GM21367 (cell line): ENCODE data around the gene LRRC4B.
"Not testable (repeated sequence)": the region's sequence is repeated elsewhere in the genome, so short reads cannot be mapped to it uniquely, and the experiment has no call there.

Experiments
- ATAC-seq: cut with Tn5 transposase; IDR thresholded peaks from one replicate; pipeline ENCODE4 v1.9.1; 2021; ENCODE audit not compliant: unreplicated experiment

LRRC4B gene

DNA sequence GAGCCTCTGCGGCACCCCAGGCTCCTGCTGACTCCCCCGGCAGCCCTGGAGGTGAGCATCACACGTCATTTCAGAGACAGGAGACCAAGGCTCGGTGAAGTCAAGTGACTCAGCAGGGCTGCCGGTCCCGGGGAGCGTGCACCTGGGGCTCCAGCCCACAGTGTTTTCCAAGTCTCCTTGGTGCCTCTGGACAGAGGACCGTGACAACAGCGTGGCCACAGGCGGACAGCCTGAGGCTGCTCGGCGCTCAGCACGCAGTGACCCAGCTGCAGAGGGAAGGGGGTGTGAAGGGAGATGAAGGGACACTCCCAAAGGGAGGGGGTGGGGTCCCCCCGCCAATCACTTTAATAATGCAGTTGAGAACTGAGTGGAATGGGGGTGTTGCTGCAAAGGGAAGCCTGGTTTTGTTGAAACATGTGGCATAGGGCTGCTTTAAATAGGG lies 37.0 kb downstream of the LRRC4B start:
- ATAC-seq = no peak

DNA sequence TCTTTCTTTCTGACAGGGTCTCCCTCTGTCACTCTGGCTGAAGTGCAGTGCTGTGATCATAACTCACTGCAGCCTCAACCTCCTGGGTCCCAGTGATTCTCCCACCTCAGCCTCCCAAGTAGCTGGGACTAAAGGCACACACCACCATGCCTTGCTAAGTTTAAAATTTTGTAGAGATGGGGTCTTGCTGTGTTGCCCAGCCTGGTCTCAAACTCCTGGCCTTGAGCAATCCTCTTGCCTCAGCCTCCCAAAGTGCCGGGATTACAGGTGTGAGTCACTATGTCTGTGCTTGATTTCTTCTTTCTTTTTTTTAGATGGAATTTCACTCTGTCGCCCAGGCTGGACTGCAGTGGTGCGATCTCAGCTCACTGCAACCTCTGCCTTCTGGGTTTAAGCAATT lies 40.2 kb downstream of the LRRC4B start:
- ATAC-seq = not testable (repeated sequence)

DNA sequence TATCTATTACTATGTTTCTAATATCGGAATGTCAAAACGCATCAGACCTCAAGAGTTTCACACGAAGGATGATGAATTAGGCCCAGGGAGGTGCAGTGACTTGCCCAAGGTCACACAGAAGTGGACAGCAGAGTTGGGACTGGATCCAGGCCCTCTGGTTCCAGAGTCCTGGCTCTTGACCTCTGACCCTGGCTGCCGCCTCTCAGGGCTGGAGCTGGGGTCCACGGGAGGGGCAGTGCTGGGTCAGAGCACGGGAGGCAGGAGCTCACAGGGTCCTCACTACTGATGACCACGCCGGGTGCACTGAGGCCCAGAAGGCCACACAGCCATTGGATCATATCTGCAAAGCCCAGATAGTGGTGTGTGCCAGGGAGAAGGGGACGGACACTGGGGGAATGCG lies 45.4 kb downstream of the LRRC4B start:
- ATAC-seq = no peak

DNA sequence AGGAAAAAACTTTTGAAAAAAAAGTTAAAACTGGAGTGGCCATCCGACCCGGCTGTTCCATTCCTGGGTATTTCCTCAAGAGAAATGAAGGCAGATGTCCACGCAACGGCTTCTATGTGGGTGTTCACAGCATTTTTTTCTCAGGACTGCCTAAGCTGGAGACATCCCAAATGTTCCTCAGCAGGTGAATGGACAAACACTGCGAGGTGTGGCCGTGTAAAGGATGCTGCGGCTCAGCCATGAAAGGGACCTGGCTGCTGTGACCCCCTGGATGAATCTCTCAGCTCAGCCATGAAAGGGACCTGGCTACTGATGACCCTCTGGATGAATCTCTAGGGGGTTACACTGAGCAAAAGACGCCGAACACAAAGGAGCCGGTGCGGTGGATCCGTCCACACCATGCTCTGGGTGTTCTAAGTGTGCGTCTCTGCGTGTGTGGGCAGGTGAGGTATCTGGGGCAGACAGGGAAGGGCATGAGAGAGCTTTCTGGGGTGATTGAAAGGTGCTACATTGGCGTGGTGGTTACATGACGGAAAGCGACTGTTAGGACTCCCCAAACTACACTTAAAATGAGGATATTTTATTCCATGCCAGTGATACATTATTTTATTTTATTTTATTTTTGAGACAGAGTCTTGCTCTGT lies 47.3 kb downstream of the LRRC4B start:
- ATAC-seq = no peak

DNA sequence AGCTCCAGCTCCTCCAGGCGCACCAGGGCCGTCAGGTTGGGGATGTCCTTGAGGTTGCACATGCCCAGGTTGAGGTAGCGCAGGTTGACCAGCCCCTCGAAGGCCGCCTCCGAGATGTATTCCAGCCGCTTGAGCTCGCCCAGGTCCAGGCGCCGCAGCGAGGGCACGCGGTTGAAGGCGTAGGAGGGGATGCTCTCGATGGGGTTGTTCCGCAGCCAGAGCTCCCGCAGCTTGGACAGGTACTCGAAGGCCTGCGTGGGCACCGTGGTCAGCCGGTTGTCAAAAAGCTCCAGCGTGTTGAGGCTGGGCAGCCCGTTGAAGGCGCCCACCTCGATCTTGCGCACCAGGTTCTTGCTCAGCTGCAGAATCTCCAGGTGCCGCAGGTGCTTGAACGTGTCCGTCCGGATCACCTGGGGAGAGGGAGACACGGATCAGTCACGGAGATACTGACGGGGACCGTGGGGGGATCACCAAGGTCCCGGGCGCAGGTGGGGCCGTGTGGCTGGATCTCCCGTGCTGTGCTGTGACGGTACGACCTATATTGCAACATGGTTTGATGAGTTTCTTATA lies 49.1 kb downstream of the LRRC4B start:
- ATAC-seq = no peak

DNA sequence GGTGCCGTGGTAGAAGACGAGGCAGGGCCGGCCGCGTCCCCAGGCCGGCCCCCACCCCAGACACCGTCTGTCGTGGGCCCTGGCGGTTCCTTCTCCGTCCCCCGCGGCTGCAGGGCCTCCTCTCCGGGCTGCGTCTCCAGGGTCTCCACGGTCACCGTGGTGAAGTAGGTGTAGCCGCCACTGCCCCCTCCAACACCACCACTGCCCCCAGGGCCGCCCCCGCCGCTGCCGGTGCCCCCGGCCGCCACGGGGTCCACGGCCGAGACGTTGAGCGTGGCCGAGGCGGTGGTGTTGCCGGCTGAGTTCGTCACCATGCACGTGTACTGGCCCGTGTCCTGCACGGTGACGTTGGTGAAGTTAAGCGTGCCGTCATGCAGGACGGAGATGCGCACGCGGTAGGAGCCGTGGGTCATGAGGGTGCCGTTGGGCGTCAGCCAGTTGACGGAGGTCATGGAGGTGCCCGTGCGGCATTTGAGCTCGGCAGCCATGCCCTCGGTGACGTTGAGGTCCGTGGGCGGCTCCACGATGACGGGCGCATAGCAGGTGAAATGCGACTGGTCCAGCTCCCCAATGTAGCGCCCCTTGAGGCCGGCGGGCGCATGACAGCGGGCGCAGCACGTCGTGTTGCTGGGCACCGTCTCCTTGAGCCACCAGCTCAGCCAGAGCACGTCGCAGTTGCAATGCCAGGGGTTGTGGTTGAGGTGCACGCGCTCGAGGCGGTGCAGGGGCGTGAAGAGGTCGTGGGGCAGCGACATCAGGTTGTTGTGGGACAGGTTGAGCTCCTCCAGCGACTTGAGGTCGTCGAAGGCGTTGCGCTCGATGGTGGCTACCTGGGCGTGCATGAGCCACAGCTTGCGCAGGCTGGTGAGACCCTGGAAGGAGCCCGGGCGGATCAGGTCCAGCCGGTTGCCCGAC lies 49.9 kb downstream of the LRRC4B start:
- ATAC-seq = no peak

DNA sequence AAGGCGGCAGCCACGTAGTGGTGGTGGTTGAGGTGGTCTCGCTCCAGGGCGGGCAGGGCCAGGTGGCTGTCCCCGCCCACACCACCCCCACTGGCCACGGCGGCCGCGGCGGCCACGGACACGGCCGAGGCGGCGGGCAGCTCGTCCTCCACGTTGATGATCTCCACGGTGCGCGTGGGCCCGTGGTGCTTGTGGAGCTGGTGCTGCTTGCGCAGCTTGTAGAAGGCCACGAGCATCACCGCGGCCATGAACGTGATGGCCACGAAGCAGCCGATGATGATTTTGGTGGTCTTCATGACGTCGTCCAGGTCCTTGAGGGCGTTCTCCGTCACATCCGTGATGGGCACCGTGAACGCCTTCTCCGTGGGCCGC lies 50.5 kb downstream of the LRRC4B start:
- no peak for ATAC-seq

DNA sequence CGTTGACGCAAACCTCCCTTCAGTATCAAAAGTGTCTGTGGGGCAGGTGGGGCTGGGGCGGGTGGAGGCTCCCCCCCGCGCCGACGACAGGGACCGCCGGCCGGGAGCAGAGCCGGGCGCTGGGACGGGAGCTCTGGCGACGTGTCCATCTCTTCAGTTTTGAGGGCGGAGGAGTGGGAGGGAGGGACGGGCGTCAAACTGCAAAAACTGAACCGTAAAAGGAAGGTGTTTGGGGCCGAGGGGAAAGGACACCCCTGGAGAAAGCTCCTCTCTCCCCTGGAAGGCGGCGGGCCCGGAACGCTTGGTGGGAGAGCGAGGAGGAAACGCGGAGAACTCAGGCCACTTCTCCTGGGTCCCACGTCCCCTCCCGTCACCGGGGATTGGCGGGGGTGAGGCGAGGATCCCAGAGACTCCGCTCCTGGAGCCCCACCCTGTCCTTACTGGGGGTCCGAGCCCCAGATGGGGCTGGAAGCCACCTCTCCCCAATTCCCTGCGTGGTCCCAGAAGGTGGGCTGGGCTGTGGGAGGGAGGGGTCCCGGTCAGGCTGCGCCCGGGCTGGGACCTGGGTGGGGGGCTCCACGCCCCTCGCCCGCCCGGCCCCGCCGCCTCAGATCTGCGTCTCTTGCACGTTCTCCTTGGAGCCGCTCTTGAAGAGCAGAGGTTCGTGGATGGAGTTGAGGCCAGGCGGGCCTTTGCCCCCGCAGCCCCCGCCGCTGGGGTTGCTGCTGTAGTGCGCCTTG lies 51.1 kb downstream of the LRRC4B start:
- ATAC-seq = no peak

DNA sequence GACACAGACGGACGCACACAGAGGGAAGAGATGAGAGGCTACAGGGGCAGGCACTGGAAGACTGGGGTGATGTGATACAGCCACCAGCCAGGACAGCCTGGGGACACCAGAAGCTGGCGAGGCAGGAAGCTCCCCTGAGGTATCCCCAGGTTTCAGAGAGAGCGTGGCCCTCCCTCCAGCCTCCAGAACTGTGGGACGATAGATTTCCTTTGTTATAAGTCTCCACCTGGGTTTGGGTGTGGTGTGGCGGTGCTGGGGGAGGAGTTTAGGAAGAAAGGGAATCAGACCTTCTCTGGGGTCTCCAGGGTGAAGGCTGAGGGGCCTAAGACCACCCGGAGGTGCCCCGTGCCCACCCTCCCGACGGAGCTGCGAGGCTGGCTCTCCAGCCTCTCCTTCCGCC lies 51.8 kb downstream of the LRRC4B start:
- ATAC-seq = no peak

DNA sequence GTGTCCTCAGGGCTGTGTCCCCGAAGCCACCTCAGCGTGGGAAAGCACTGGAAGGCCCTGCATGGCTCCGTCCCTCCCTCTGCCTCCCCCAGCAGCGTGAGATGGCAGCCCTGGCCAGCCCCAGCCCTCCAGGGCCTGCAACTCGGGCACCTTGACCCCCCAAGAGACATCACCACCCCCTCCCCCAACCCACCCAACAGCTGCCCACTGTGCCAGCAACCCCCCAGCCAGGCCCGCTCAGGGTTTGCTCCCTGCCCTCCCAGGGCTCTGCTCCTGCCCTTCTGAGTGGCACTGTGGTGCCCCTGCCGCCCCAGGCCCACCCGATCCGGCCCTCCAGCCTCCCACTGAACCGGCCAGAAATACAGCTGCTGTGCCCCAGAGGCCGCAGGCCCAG lies 53.1 kb downstream of the LRRC4B start:
- no peak for ATAC-seq

DNA sequence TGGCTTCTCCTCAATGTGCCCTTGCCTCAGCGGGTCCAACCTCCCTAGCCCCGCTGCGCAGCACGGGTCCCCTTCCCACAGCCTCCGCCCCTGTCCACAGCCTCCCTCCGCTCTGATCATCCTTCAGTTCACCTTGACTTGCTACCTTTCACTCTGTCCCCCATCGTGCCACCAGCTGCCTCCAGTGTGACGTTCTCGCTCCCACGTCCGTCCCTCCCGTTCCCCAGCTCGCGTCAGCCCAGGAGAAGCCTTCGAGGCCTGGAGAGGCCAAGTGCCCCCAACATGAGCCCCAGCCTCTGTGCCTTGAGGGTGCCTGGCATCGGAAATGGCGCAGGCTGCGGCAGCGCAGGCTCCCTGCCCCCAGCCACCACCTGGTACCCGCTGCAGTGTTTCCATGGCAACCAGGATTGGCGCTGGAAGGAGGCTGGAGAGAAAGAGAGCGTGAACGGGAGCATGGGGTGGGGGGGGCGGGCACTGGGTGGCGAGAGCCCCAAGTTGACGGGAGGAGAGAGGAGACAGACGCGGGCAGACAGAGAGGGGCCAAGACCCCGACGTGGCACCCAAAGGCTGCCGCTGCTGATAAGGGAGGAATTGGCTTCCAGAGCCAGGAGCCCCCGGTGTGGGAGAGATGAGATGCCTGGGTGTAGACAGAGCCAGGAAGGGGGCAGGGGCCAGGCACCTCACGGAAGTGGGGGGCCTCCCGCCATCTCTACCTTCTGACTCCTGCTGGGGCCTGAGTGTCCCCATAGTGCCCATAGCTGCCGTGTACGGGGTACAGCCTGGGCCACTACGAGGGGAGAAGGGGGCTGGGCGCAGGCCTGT lies 53.7 kb downstream of the LRRC4B start:
- ATAC-seq = no peak

DNA sequence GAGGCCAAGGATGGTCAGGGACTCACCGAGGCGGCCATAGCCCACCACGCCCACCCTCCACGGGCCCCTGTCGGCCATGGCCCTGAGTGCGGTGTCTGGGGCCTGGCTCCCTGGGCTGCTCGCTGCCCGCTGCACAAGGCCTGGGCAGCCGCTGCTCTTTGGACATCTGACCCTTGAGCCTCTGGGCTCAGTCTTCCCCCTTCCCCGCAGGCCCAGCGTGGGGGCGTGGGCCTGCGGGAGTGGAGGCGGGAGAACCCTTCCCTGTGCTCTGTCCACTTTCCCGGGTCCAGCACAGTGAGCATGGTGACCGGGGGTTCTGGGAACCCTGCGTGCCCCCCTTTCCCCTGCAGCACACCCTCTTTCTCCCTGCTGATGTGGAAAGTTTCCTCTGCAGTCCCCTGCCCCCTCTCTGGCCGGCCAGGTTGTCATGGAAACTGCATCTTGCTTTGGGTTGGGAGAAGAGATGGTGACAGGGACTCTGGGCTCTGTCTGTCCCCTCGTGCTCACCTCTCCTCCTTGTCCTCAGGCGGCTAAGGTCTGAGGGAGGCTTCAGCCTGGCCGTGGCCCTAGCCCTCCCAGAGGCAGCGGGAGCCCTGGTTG lies 54.4 kb downstream of the LRRC4B start, which contains the start of gene ASPDH:
Gene ASPDH, minus strand, starts transcription at position 168 of the 600 bp plus-strand sequence. Its CDS starts 90 bp downstream, at position 78.
- ATAC-seq = no peak

DNA sequence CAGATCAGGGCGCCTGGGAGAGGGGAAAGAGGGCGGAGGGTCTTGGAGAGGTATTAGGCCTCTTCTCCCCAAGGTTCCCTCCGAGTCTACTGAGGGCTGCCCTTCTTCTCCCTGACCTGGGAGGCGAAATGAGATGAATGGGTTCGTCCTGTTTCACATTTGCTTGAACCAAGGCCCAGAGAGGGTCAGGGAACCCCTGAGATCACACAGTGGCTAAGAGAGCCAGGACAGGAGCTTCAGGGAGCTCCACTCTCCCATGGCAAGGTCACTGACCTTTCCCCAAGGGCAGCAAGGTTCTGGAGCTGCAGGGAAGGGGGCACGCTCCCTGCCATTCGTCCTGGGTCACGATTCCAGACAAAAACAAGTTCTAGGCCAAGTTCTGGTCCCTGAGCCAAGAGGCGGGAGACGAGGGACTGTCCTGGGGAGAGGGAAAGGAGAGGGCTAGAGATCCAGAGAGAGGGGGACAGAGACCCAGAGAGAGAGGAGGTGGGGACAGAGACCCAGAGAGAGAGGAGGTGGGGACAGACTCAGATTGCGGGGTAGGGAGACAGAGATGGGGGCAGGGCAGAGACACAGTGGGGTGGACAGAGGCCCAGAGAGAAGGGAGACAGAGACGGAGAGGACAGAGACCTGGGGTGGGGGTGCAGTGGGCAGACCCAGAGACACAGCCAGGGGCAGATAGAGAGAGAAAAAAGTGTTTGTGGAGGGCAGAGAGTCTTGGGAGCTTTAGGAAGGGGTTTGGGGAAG lies 55.1 kb downstream of the LRRC4B start:
- ATAC-seq = no peak

DNA sequence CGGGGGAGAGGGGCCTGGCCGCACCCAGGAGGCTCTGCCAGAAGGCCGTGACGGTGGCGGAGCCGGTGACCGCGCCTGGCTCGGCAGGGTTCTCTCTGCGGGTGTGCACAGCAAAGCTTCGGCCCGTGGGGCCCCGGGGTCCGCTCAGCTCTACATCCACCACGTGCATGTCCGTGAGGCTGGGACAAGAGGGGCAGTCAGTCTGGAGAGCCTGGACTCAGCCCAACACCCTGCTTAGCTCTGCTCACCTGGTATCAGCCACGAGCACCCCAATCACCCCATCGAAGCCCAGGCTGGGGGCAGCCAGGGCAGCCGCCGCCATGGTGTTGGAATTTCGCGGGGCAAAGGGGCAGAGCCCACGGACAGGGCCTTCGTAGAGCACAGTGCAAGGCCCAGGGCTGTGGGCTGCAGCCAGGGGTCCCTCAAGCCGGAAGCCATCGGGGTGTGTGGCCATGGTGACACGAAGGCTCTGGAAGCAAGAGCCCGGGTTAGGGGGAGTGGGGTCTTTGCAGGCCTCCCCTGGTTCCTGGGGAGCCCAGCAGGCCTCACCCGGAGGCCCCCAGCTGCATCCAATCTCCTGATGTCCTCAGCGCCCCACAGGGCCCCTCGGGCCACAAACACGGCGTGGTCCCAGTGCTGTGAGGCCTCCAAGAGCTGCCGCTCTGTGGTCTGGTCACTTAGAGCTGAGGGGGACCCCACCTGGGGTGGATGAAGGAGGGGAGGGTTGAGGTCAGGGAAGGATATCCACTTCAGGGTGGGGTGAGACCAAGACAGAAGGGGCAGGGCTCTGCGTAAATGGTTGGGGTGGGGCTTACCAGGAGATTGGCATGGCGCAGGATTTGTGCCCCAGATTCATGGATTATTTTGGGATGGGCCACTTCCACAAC lies 55.9 kb downstream of the LRRC4B start:
- ATAC-seq = no peak

DNA sequence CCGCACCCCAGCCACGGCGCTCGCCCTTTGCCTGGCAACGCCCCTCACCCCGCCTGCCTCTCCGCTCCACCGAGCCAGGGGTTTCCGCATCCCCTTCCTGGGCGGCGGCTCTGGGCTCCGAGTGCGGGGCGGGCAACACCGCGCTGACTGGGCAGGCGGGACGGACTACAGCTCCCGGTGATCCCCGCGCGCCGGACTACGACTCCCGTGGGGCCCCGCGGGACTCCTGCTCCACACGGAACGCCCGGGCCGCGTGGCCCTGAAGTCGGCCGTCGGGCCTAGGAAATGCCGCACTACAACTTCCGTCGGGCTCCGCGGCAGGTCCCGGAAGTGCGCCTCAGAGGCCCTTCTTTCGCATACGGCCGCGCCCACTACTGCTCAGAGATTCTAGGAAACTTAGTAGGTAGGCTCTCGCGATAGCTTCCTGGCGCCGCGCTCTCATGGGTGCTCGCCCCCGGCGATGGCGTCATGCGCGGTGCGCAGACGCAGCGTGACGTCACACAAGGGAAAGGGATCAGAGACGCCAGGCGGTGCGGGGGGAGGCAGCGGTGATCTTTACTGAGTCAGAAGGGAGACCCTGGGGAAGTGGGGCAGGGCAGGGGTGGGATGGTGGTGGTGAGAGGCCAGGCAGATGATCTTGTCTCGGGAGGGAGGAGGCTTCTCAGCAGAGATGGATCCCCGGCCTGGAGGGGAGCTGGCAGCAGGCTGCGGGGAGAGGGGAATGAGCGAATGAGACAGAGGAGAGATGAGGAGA lies 57.0 kb downstream of the LRRC4B start, which contains the start of gene JOSD2:
Gene JOSD2, minus strand, starts transcription at position 123 of the 754 bp plus-strand sequence. CDS start 760 bp downstream, outside the sequence.
- ATAC-seq = peak; percentile 72

DNA sequence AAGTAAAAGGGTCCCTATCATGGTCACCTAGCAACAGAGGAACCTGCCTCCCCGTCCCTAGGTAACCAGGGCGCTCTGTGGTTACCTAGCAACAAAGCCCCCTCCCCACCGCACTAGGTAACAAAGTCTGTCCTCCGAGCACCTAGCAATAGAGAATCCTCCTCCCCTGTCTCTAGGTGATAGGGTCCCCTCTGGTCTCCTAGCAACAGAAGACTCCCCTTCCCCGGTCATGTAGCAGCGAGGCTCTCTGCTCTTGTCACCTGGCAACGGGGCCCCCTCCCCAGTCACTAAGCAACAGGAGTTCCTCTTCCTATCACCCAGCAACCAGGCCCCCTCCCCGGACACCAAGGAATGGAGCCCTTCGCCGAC lies 57.6 kb downstream of the LRRC4B start:
- no peak for ATAC-seq

DNA sequence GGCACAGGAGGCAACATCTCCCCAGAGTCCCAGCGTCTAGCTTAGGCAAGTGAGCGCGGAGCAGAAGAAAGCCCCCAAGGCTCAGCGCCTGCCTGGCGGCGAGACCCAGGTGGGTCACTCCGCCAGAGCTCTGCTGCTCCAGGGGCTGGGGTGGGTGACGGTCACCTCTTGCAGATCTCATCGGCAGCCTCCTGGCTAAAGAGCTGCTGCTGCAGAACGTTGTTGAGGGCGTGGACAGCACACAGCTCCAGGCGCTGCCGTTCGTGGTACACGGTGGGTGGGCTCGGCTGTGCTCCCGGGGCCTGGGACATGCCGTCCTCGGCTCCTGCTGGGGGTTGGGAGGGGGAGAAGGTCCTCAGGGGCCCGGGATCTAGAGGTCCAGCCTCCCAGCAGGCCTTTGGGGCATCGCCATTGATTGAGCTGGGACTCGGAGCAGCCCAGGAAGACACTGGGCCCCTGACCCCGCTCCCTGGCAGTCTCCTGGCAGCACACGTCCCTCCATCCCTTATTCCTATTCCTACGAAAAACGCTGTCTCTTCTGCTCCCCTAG lies 58.0 kb downstream of the LRRC4B start:
- ATAC-seq = no peak
